HCT116 (cell line): Measurements from ENCODE around the gene FAM131C. TPM values are rescaled to one million over a fixed set of nuclear protein-coding genes. Genes with fewer than 3 reads are reported as not detected.
"Not testable (repeated sequence)": the region's sequence is repeated elsewhere in the genome, so short reads cannot be mapped to it uniquely, and the experiment has no call there.

Source experiments
- ATAC-seq: fragments of 200-7000 bp; cut with Tn5 transposase; 2 replicates; pipeline ENCODE4 v1.9.1; 2020; ENCODE audit warnings: mild to moderate bottlenecking, moderate library complexity
- BruUV-seq: library from RNA; stranded (reverse); fragments of 400-500 nt; replicated peaks from 2 replicates; lab custom pipeline; 2021; lab: Mats Ljungman, UMichigan
- CTCF ChIA-PET: fragments of 300-600 bp; sonication (Branson Sonifier 250); formaldehyde crosslinking; loops from one replicate; lab custom pipeline; 2021; ENCODE audit warnings: antibody characterized with exemption; lab: Charles Lee
- POLR2A ChIA-PET: fragments of 300-600, 350-600 bp; sonication (Branson Sonifier 250); formaldehyde crosslinking; loops from one replicate; lab custom pipeline; 2021; ENCODE audit warnings: antibody characterized with exemption; lab: Charles Lee
- RAD21 ChIA-PET, 2 experiments: fragments of 300-600 bp; sonication (Branson Sonifier 250); formaldehyde crosslinking; loops; one replicate each; lab custom pipeline; 2023; ENCODE audit warnings: low total read pairs in 2 of 2; ENCODE audit not compliant: uncharacterized antibody in 2 of 2, unreplicated experiment in 2 of 2, low non-redundant PET in 1 of 2; lab: Charles Lee
- DNase-seq: peaks from one replicate; pipeline ENCODE4 v3.0.0-alpha.2; 2010; ENCODE audit warnings: low read depth, low spot score
- H2AFZ ChIP-seq: fragments of 200-600 bp; shearing (Covaris generic), sonication (generic); 2 replicates; pipeline ENCODE4 v1.6.1; 2017; ENCODE audit warnings: low read depth, mixed run types, mixed read lengths, antibody characterized with exemption, low read length; ENCODE audit not compliant: poor library complexity, severe bottlenecking
- H3K27ac ChIP-seq: 2 replicates; pipeline ENCODE4 v1.5.1; 2012; ENCODE audit warnings: low read depth, low read length
- H3K27me3 ChIP-seq: fragments of 200-600 bp; sonication (generic); 2 replicates; pipeline ENCODE4 v1.6.1; 2016; ENCODE audit warnings: mixed run types, low read length, mixed read lengths; ENCODE audit not compliant: insufficient read depth
- H3K36me3 ChIP-seq, 2 experiments: fragments of 200-500 bp in 1 of 2; fragments of 200-600 bp in 1 of 2; sonication (Bioruptor generic) in 1 of 2; sonication (generic) in 1 of 2; 2 replicates each; pipeline versions ENCODE4 v1.5.1 to v1.6.1; 2014 to 2016; ENCODE audit warnings: low read length in 2 of 2, inconsistent platforms in 1 of 2, mixed read lengths in 1 of 2, mixed run types in 1 of 2; ENCODE audit not compliant: insufficient read depth in 2 of 2, control insufficient read depth in 1 of 2
- H3K4me1 ChIP-seq, 2 experiments: fragments of 200-600 bp in 1 of 2; sonication (generic) in 1 of 2; 2 replicates each; pipeline versions ENCODE4 v1.5.1 to v1.6.1; 2012 to 2017; ENCODE audit warnings: low read length in 2 of 2, inconsistent platforms in 1 of 2, mild to moderate bottlenecking in 1 of 2, mixed read lengths in 1 of 2, mixed run types in 1 of 2, moderate library complexity in 1 of 2; ENCODE audit not compliant: insufficient read depth in 2 of 2, control insufficient read depth in 1 of 2
- H3K4me2 ChIP-seq: fragments of 200-600 bp; sonication (generic); 2 replicates; pipeline ENCODE4 v1.6.1; 2017; ENCODE audit warnings: mixed run types, low read length, mixed read lengths
- H3K4me3 ChIP-seq, 2 experiments: fragments of 200-600 bp in 1 of 2; sonication (generic) in 1 of 2; replicated peaks in 1 of 2; 2 replicates each; pipeline ENCODE4 v1.5.1; 2011 to 2016; ENCODE audit warnings: low read length in 2 of 2, control low read depth in 1 of 2, low read depth in 1 of 2, mild to moderate bottlenecking in 1 of 2, mixed read lengths in 1 of 2, mixed run types in 1 of 2
- H3K79me2 ChIP-seq: fragments of 200-600 bp; sonication (generic); 2 replicates; pipeline ENCODE4 v1.6.1; 2017; ENCODE audit warnings: mild to moderate bottlenecking, mixed run types, low read length, moderate library complexity, mixed read lengths; ENCODE audit not compliant: insufficient read depth
- H3K9ac ChIP-seq: fragments of 200-600 bp; sonication (generic); 2 replicates; pipeline ENCODE4 v1.6.1; 2016; ENCODE audit warnings: low read length, mixed read lengths
- H3K9me2 ChIP-seq: fragments of 200-600 bp; sonication (generic), shearing (Covaris generic); 2 replicates; pipeline ENCODE4 v1.6.1; 2017; ENCODE audit warnings: mixed run types, mild to moderate bottlenecking, moderate library complexity; ENCODE audit not compliant: insufficient read depth
- H3K9me3 ChIP-seq, 2 experiments: fragments of 200-500 bp in 1 of 2; fragments of 200-600 bp in 1 of 2; sonication (Bioruptor generic) in 1 of 2; sonication (generic) in 1 of 2; 2 replicates each; pipeline ENCODE4 v1.6.1; 2014 to 2017; ENCODE audit warnings: low read length in 2 of 2, mixed read lengths in 2 of 2, inconsistent platforms in 1 of 2, low read depth in 1 of 2, mild to moderate bottlenecking in 1 of 2, mixed run types in 1 of 2, moderate library complexity in 1 of 2; ENCODE audit not compliant: control insufficient read depth in 1 of 2, insufficient read depth in 1 of 2
- H4K20me1 ChIP-seq: fragments of 200-600 bp; sonication (generic), shearing (Covaris generic); 2 replicates; pipeline ENCODE4 v1.6.1; 2017; ENCODE audit warnings: mixed run types, mild to moderate bottlenecking, moderate library complexity; ENCODE audit not compliant: insufficient read depth
- EGR1 ChIP-seq: IDR thresholded peaks from 2 replicates; pipeline ENCODE4 v1.6.1; 2012; ENCODE audit warnings: low read depth
- ELF1 ChIP-seq: IDR thresholded peaks from 2 replicates; pipeline ENCODE4 v1.6.1; 2012; ENCODE audit warnings: low read depth, borderline replicate concordance
- EZH2 ChIP-seq: fragments of 200-600 bp; sonication (generic); IDR thresholded peaks from 2 replicates; pipeline ENCODE4 v1.6.1; 2017; ENCODE audit warnings: antibody characterized with exemption, mixed run types
- FOSL1 ChIP-seq: IDR thresholded peaks from 2 replicates; pipeline ENCODE4 v1.6.1; 2012; ENCODE audit warnings: low read depth
- POLR2A ChIP-seq: IDR thresholded peaks from 2 replicates; pipeline ENCODE4 v1.7.0; 2011; ENCODE audit warnings: borderline replicate concordance; ENCODE audit not compliant: insufficient read depth, insufficient read length; ENCODE audit errors: extremely low read depth
- REST ChIP-seq: IDR thresholded peaks from 2 replicates; pipeline ENCODE4 v1.6.1; 2012; ENCODE audit warnings: low read depth
- SP1 ChIP-seq: IDR thresholded peaks from 2 replicates; pipeline ENCODE4 v1.6.1; 2012; ENCODE audit warnings: low read depth
- SRF ChIP-seq: IDR thresholded peaks from 2 replicates; pipeline ENCODE4 v1.6.1; 2012; ENCODE audit warnings: low read depth
- YY1 ChIP-seq: IDR thresholded peaks from 2 replicates; pipeline ENCODE4 v1.6.1; 2011; ENCODE audit warnings: low read length, low read depth, moderate library complexity, mild to moderate bottlenecking; ENCODE audit not compliant: insufficient replicate concordance; ENCODE audit errors: extremely low read depth
- ZFX ChIP-seq: fragments of 450-650 bp; IDR thresholded peaks from 2 replicates; pipeline ENCODE4 v1.6.1; 2017
- intact Hi-C: fragments of 100-400 bp; cut with micrococcal nuclease; formaldehyde crosslinking; loops from 2 replicates; pipeline ENCODE4 v1.10.0; 2022
- total RNA-seq: library from RNA; stranded (reverse); gene quantifications from one replicate; pipeline ENCODE4 v1.2.1, GENCODE V29; 2021; ENCODE audit not compliant: unreplicated experiment
- TF ChIP-seq, protein P1 (sequence below): IDR thresholded peaks from 2 replicates; pipeline ENCODE4 v1.6.1; 2011; ENCODE audit warnings: mild to moderate bottlenecking, low read length, moderate library complexity; ENCODE audit not compliant: insufficient replicate concordance; ENCODE audit errors: extremely low read depth
- TF ChIP-seq, protein P2 (sequence below), 3 experiments: fragments of 200-600 bp in 1 of 3; sonication (generic) in 1 of 3; IDR thresholded peaks in 2 of 3; conservative IDR thresholded peaks in 1 of 3; 2 replicates each; pipeline ENCODE4 v1.5.1; 2012 to 2017; ENCODE audit warnings: low read depth in 2 of 3, low read length in 2 of 3, antibody characterized with exemption in 1 of 3, borderline replicate concordance in 1 of 3, control low read depth in 1 of 3, mild to moderate bottlenecking in 1 of 3, mixed read lengths in 1 of 3, mixed run types in 1 of 3, moderate library complexity in 1 of 3; ENCODE audit not compliant: insufficient read depth in 1 of 3

FAM131C gene
- total RNA-seq, 1 experiment from 2014 or later: 11.6 TPM

GRCh38 chr1:16051949-16052348 is 21.5 kb downstream of the FAM131C start:
- ATAC-seq, DNase-seq, POLR2A ChIA-PET, H3K9me2 ChIP-seq, H3K9ac ChIP-seq, RAD21 ChIA-PET, BruUV-seq, H3K27me3 ChIP-seq, H4K20me1 ChIP-seq, H3K27ac ChIP-seq, H3K79me2 ChIP-seq, H3K9me3 ChIP-seq, H2AFZ ChIP-seq, CTCF ChIA-PET, H3K36me3 ChIP-seq, intact Hi-C loops, H3K4me2 ChIP-seq, H3K4me3 ChIP-seq: not testable (repeated sequence)
- peaks cover 6 to 18% of the 10 kb centered on the region in 2 experiments; a peak in 3 of 4 replicates for H3K4me1 ChIP-seq

GRCh38 chr1:16051039-16051438 is 22.4 kb downstream of the FAM131C start:
- H3K4me1 ChIP-seq: peaks cover 6 to 16% of the 10 kb centered on the region in 2 experiments; a peak in 3 of 4 replicates
- H3K79me2 ChIP-seq: no peaks in the 10 kb centered on the region
- no peaks in the 10 kb centered on the region for H3K36me3 ChIP-seq
- no peaks in the 10 kb centered on the region for H3K9me2 ChIP-seq
- TF ChIP-seq ZFX: no peak
- TF ChIP-seq, protein P1, sequence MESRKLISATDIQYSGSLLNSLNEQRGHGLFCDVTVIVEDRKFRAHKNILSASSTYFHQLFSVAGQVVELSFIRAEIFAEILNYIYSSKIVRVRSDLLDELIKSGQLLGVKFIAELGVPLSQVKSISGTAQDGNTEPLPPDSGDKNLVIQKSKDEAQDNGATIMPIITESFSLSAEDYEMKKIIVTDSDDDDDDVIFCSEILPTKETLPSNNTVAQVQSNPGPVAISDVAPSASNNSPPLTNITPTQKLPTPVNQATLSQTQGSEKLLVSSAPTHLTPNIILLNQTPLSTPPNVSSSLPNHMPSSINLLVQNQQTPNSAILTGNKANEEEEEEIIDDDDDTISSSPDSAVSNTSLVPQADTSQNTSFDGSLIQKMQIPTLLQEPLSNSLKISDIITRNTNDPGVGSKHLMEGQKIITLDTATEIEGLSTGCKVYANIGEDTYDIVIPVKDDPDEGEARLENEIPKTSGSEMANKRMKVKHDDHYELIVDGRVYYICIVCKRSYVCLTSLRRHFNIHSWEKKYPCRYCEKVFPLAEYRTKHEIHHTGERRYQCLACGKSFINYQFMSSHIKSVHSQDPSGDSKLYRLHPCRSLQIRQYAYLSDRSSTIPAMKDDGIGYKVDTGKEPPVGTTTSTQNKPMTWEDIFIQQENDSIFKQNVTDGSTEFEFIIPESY: no peak
- TF ChIP-seq ELF1: no peak
- TF ChIP-seq EGR1: no peak
- TF ChIP-seq REST: no peak
- TF ChIP-seq YY1: no peak
- TF ChIP-seq SRF: no peak
- no peak for TF ChIP-seq POLR2A
- TF ChIP-seq, protein P2, sequence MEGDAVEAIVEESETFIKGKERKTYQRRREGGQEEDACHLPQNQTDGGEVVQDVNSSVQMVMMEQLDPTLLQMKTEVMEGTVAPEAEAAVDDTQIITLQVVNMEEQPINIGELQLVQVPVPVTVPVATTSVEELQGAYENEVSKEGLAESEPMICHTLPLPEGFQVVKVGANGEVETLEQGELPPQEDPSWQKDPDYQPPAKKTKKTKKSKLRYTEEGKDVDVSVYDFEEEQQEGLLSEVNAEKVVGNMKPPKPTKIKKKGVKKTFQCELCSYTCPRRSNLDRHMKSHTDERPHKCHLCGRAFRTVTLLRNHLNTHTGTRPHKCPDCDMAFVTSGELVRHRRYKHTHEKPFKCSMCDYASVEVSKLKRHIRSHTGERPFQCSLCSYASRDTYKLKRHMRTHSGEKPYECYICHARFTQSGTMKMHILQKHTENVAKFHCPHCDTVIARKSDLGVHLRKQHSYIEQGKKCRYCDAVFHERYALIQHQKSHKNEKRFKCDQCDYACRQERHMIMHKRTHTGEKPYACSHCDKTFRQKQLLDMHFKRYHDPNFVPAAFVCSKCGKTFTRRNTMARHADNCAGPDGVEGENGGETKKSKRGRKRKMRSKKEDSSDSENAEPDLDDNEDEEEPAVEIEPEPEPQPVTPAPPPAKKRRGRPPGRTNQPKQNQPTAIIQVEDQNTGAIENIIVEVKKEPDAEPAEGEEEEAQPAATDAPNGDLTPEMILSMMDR (IDR thresholded peaks at IDR 0.05 in 2 of 3, conservative IDR thresholded peaks at IDR 0.05 in 1 of 3; ENCODE audit: borderline replicate concordance in 1 of 3, insufficient read depth in 1 of 3, low read depth in 2 of 3, low read length in 2 of 3): no peak
- no peak for TF ChIP-seq FOSL1
- TF ChIP-seq SP1: no peak
- no peak for TF ChIP-seq EZH2
- CTCF ChIA-PET: no interaction called here
- no peaks in the 10 kb centered on the region for H4K20me1 ChIP-seq
- no TSS peak for BruUV-seq
- H3K4me2 ChIP-seq: no peak overlapping the region
- no peak overlapping the region for H3K4me3 ChIP-seq
- ATAC-seq (no peak), DNase-seq (no peak)
- H3K27ac ChIP-seq: no peak overlapping the region
- intact Hi-C loops: no loop called here
- POLR2A ChIA-PET: no interaction called here
- no peak overlapping the region for H2AFZ ChIP-seq
- RAD21 ChIA-PET: no interaction called here
- H3K9ac ChIP-seq: no peak overlapping the region
- no peaks in the 10 kb centered on the region for H3K27me3 ChIP-seq
- H3K9me3 ChIP-seq: no peaks in the 10 kb centered on the region
